Type B pancreatic cell (in vitro differentiated cells): ENCODE data around the gene ANKRD2. TPM values are rescaled to one million over a fixed set of nuclear protein-coding genes. Genes with fewer than 3 reads are reported as not detected.

Source experiments
- DNase-seq: peaks from one replicate; pipeline ENCODE4 v3.0.0; 2021; ENCODE audit warnings: mixed read lengths; ENCODE audit not compliant: unreplicated experiment; ENCODE audit errors: extremely low spot score
- H3K27ac Mint-ChIP-seq: 2 replicates; pipeline ENCODE4 v1.8.0; 2021; ENCODE audit warnings: mild to moderate bottlenecking, mixed read lengths
- H3K27me3 Mint-ChIP-seq: 2 replicates; pipeline ENCODE4 v1.8.0; 2021; ENCODE audit warnings: mixed read lengths
- H3K36me3 Mint-ChIP-seq: 2 replicates; pipeline ENCODE4 v1.8.0; 2021; ENCODE audit warnings: mixed read lengths
- H3K4me1 Mint-ChIP-seq: one replicate; pipeline ENCODE4 v1.8.0; 2021; ENCODE audit warnings: mixed read lengths; ENCODE audit not compliant: unreplicated experiment
- H3K4me3 Mint-ChIP-seq: 2 replicates; pipeline ENCODE4 v1.8.0; 2021; ENCODE audit warnings: mild to moderate bottlenecking, mixed read lengths
- H3K9me3 Mint-ChIP-seq: 2 replicates; pipeline ENCODE4 v1.8.0; 2021; ENCODE audit warnings: mixed read lengths
- CTCF ChIP-seq: fragments of 200-600 bp; sonication (generic); conservative IDR thresholded peaks from 2 replicates; pipeline ENCODE4 v1.5.0; 2021; ENCODE audit warnings: antibody characterized with exemption, mild to moderate bottlenecking
- total RNA-seq: library from RNA; stranded (reverse); gene quantifications from 2 replicates; pipeline ENCODE4 v1.2.1, GENCODE V29; 2021; ENCODE audit warnings: low replicate concordance

Gene ANKRD2
- total RNA-seq, 1 donor from 2014 or later = not detected

GRCh38 chr10:97589479-97589878, 16.9 kb downstream of the ANKRD2 start, which contains the start of gene C10orf62:
C10orf62 (plus strand) TSS chr10:97589721; CDS start chr10:97589898, 177 bp downstream.
- no peaks in the 10 kb centered on the region for H3K9me3 Mint-ChIP-seq
- H3K4me3 Mint-ChIP-seq = no peak within 1 kb of the TSS
- no peak within 1 kb of the TSS for H3K27ac Mint-ChIP-seq
- H3K27me3 Mint-ChIP-seq = no peaks in the 10 kb centered on the region
- peaks cover 10% of the 10 kb centered on the region for H3K4me1 Mint-ChIP-seq
- H3K36me3 Mint-ChIP-seq = no peaks in the 10 kb centered on the region
- no peak for TF ChIP-seq CTCF
- DNase-seq = no peak

GRCh38 chr10:97590082-97590747, 17.6 kb downstream of the ANKRD2 start:
- Mint-ChIP-seq H3K27ac (no peak overlapping the region), H3K4me1 (peaks cover 5% of the 10 kb centered on the region), H3K27me3 (no peaks in the 10 kb centered on the region), H3K36me3 (no peaks in the 10 kb centered on the region), H3K4me3 (no peak overlapping the region), H3K9me3 (no peaks in the 10 kb centered on the region)
- TF ChIP-seq CTCF = no peak
- no peak for DNase-seq

GRCh38 chr10:97590748-97591495, 18.3 kb downstream of the ANKRD2 start:
- Mint-ChIP-seq H3K9me3 (no peaks in the 10 kb centered on the region), H3K27me3 (no peaks in the 10 kb centered on the region)

GRCh38 chr10:97593421-97593820, 20.8 kb downstream of the ANKRD2 start:
- no peak overlapping the region for H3K27ac Mint-ChIP-seq
- no peaks in the 10 kb centered on the region for H3K36me3 Mint-ChIP-seq
- no peak for DNase-seq
- H3K4me3 Mint-ChIP-seq = no peak overlapping the region
- no peaks in the 10 kb centered on the region for H3K27me3 Mint-ChIP-seq
- H3K4me1 Mint-ChIP-seq = no peaks in the 10 kb centered on the region
- no peak for TF ChIP-seq CTCF
- no peaks in the 10 kb centered on the region for H3K9me3 Mint-ChIP-seq

More at GRCh38 chr10:97590748-97591495, 18.3 kb downstream of the ANKRD2 start:
- Mint-ChIP-seq H3K36me3 (no peaks in the 10 kb centered on the region), H3K4me3 (no peak overlapping the region), H3K4me1 (no peaks in the 10 kb centered on the region), H3K27ac (no peak overlapping the region)
- no peak for TF ChIP-seq CTCF
- no peak for DNase-seq

GRCh38 chr10:97596101-97597082, 23.8 kb downstream of the ANKRD2 start:
- Mint-ChIP-seq H3K9me3 (no peaks in the 10 kb centered on the region), H3K36me3 (no peaks in the 10 kb centered on the region), H3K27ac (peak overlapping the region; percentile 2), H3K27me3 (no peaks in the 10 kb centered on the region), H3K4me3 (no peak overlapping the region), H3K4me1 (no peaks in the 10 kb centered on the region)
- no peak for DNase-seq
- TF ChIP-seq CTCF = no peak
